Measurements from ENCODE around the gene VANGL2. TPM values are rescaled to one million over a fixed set of nuclear protein-coding genes. Genes with fewer than 3 reads are reported as not detected.

Gene VANGL2
- total and polyA plus RNA-seq, 9 of the 15 experiments (the other 6 are each of a cell fraction or from before 2014, with no cell fraction given) = 0.28 to 4.0 (median 0.98) TPM

GRCh38 chr1:160363010-160363409 lies 37.4 kb upstream of the VANGL2 start (continued):
- TF ChIP-seq SOX6 (IDR thresholded peaks at IDR 0.05) = no peak
- no peak for TF ChIP-seq BCL6 (CRISPR knock-in tag; IDR thresholded peaks at IDR 0.05)
- no peak for TF ChIP-seq ZNF668 (CRISPR knock-in tag; IDR thresholded peaks at IDR 0.05)
- TF ChIP-seq, protein P1, sequence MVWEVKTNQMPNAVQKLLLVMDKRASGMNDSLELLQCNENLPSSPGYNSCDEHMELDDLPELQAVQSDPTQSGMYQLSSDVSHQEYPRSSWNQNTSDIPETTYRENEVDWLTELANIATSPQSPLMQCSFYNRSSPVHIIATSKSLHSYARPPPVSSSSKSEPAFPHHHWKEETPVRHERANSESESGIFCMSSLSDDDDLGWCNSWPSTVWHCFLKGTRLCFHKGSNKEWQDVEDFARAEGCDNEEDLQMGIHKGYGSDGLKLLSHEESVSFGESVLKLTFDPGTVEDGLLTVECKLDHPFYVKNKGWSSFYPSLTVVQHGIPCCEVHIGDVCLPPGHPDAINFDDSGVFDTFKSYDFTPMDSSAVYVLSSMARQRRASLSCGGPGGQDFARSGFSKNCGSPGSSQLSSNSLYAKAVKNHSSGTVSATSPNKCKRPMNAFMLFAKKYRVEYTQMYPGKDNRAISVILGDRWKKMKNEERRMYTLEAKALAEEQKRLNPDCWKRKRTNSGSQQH (CRISPR knock-in tag; IDR thresholded peaks at IDR 0.05) = no peak
- no peak for TF ChIP-seq FOXK2 (conservative IDR thresholded peaks at IDR 0.05 in 1 of 2, IDR thresholded peaks at IDR 0.05 in 1 of 2; ENCODE audit: low read depth in 2 of 2)
- no peak for TF ChIP-seq NBN (IDR thresholded peaks at IDR 0.05; ENCODE audit: low read depth)
- TF ChIP-seq ZNF277 (CRISPR knock-in tag; IDR thresholded peaks at IDR 0.05; ENCODE audit: borderline replicate concordance) = no peak
- no peak for TF ChIP-seq RCOR1 (IDR thresholded peaks at IDR 0.05; ENCODE audit: borderline replicate concordance in 1 of 2, low read depth in 2 of 2, low read length in 2 of 2)
- no peak for TF ChIP-seq TAF9B (IDR thresholded peaks at IDR 0.05; ENCODE audit: partially characterized antibody)
- TF ChIP-seq, protein P2, sequence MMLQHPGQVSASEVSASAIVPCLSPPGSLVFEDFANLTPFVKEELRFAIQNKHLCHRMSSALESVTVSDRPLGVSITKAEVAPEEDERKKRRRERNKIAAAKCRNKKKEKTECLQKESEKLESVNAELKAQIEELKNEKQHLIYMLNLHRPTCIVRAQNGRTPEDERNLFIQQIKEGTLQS (IDR thresholded peaks at IDR 0.05) = no peak
- TF ChIP-seq, protein P2 (CRISPR knock-in tag; conservative IDR thresholded peaks at IDR 0.05) = no peak
- TF ChIP-seq POLR2H (tag; IDR thresholded peaks at IDR 0.05; ENCODE audit: low read depth) = no peak
- TF ChIP-seq U2AF2 (optimal IDR thresholded peaks at IDR 0.05; ENCODE audit: low read depth, low read length) = no peak
- TF ChIP-seq NR2F6 (CRISPR knock-in tag; IDR thresholded peaks at IDR 0.05) = no peak
- peak; percentile 62 for TF ChIP-seq SMAD4 (CRISPR knock-in tag; conservative IDR thresholded peaks at IDR 0.05)
- TF ChIP-seq JUND (IDR thresholded peaks at IDR 0.05; ENCODE audit: borderline replicate concordance, low read depth, low read length) = no peak
- TF ChIP-seq JUND (tag; IDR thresholded peaks at IDR 0.05; ENCODE audit: borderline replicate concordance, low read depth, low read length) = no peak
- TF ChIP-seq ZNF143 (CRISPR knock-in tag; IDR thresholded peaks at IDR 0.05) = no peak
- no peak for TF ChIP-seq MTF1 (CRISPR knock-in tag; IDR thresholded peaks at IDR 0.05; ENCODE audit: borderline replicate concordance)
- no peak for TF ChIP-seq BCOR (IDR thresholded peaks at IDR 0.05)
- no peak for TF ChIP-seq ETV5 (CRISPR knock-in tag; IDR thresholded peaks at IDR 0.05; ENCODE audit: low read depth)
- TF ChIP-seq BRF2 (IDR thresholded peaks at IDR 0.05; ENCODE audit: borderline replicate concordance, insufficient read depth, insufficient read length) = no peak
- TF ChIP-seq ZC3H8 (IDR thresholded peaks at IDR 0.05) = no peak
- TF ChIP-seq, protein P3, sequence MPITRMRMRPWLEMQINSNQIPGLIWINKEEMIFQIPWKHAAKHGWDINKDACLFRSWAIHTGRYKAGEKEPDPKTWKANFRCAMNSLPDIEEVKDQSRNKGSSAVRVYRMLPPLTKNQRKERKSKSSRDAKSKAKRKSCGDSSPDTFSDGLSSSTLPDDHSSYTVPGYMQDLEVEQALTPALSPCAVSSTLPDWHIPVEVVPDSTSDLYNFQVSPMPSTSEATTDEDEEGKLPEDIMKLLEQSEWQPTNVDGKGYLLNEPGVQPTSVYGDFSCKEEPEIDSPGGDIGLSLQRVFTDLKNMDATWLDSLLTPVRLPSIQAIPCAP (CRISPR knock-in tag; IDR thresholded peaks at IDR 0.05; ENCODE audit: borderline replicate concordance) = no peak
- no peak for TF ChIP-seq PRMT5 (CRISPR knock-in tag; IDR thresholded peaks at IDR 0.05)
- TF ChIP-seq GATAD2B (IDR thresholded peaks at IDR 0.05; ENCODE audit: borderline replicate concordance) = no peak
- no peak for TF ChIP-seq EP300 (IDR thresholded peaks at IDR 0.05; ENCODE audit: low read length)

Data from K562 (cell line).